Measurements from ENCODE around the gene EXOC2. TPM values are rescaled to one million over a fixed set of nuclear protein-coding genes. Genes with fewer than 3 reads are reported as not detected.

The EXOC2 gene
- total RNA-seq, 4 donors from 2014 or later = 7.6 to 22.5 (median 20.2) TPM

DNA sequence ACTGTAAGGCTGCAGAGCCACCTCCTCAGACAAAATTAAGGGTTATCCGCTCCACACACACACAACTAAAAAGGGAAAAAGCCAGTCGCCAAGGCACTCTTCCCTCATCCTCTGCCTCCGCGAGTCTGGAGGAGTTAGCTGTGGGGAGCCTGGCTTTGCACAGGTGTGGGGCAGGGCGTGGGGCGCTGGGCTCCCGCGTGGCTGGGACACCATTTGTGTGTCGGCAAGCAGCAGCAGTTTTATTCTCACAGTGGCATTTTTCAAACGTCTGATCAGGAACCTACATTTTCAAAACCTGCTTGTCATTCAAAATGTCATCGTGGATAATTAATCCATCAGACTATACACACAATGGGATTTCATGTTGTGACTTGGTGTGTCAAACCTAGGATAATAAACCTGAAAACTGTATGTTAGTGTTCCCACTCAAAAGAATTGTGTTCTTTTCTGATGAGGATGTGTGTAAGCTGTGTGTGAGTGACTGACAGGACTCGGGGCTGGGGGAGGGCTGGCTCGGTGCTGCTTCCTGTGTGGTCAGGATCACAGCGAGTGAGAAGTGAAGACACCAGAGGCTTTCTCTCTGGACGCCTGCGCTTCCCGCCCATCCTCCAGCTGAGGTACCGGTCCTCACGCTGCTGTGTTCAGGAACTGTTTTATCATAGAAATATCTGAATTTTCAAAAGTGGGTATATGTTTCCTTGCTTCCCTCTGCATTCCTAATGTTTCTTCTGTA, 218.3 kb downstream of the EXOC2 start:
- Histone ChIP-seq H3K27ac (no peak overlapping the region), H3K9me3 (no peaks in the 10 kb centered on the region), H3K27me3 (peaks cover 3% of the 10 kb centered on the region), H3K4me3 (no peak overlapping the region), H3K36me3 (no peaks in the 10 kb centered on the region), H3K4me1 (no peaks in the 10 kb centered on the region)
- TF ChIP-seq POLR2A (IDR thresholded peaks at IDR 0.05) (no peak), CTCF (IDR thresholded peaks at IDR 0.05) (no peak), EP300 (IDR thresholded peaks at IDR 0.05; ENCODE audit: low read depth) (no peak), POLR2AphosphoS5 (IDR thresholded peaks at IDR 0.05) (no peak)
- in situ Hi-C loops (cut with MboI; ENCODE audit: low pct_ligation_motif_present in 1 of 4, low pct_unique_long_range_greater_than_20kb in 1 of 4, low sequenced_read_pairs in 3 of 4) (no loop called here), intact Hi-C loops (cut with DNase I; ENCODE audit: low total_unique reads) (no loop called here)
- DNase-seq = peak; percentile 62
- WGBS, 2 donors (ENCODE audit: low coverage in 1 of 2) = 49 to 60% methylated on average over 11 to 19 of the region's 19 CpGs

GRCh38 chr6:473768-474452, 219.0 kb downstream of the EXOC2 start:
- H3K4me1 ChIP-seq = no peaks in the 10 kb centered on the region
- H3K4me3 ChIP-seq = no peak overlapping the region
- intact Hi-C loops (cut with DNase I; ENCODE audit: low total_unique reads) (no loop called here), in situ Hi-C loops (cut with MboI; ENCODE audit: low pct_ligation_motif_present in 1 of 4, low pct_unique_long_range_greater_than_20kb in 1 of 4, low sequenced_read_pairs in 3 of 4) (no loop called here)
- TF ChIP-seq CTCF (IDR thresholded peaks at IDR 0.05) = no peak
- TF ChIP-seq EP300 (IDR thresholded peaks at IDR 0.05; ENCODE audit: low read depth) = no peak
- TF ChIP-seq POLR2AphosphoS5 (IDR thresholded peaks at IDR 0.05) = no peak
- TF ChIP-seq POLR2A (IDR thresholded peaks at IDR 0.05) = no peak
- peaks cover 3% of the 10 kb centered on the region for H3K27me3 ChIP-seq
- no peak overlapping the region for H3K27ac ChIP-seq
- DNase-seq = no peak
- WGBS, 2 donors (ENCODE audit: low coverage in 1 of 2) = 86 to 89% methylated on average over 9 to 26 of the region's 27 CpGs
- H3K36me3 ChIP-seq = no peaks in the 10 kb centered on the region
- no peaks in the 10 kb centered on the region for H3K9me3 ChIP-seq

DNA sequence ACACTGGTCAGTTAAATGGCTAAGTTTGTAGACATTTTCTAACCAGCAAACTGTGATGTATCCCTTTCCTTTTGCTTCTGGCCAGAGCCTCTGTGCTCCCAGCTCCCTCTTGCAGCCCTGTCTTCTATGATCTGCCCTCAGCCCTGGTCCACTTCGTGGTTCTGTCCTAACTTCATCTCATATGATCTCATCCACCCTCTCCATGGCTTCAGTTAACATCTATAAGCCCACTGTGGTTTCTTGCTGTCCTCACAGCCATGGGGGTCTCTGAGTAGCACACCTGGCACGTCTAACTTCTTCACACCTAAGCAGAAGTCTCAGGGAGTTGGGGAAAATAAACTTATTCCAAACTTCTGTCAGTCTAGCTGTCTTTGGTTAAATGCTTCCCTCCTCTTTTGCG, 219.6 kb downstream of the EXOC2 start:
- 78 to 100% methylated on average over 1 to 3 of the region's 3 CpGs for WGBS, 2 donors (ENCODE audit: low coverage in 1 of 2)
- no peaks in the 10 kb centered on the region for H3K4me1 ChIP-seq
- H3K4me3 ChIP-seq = no peak overlapping the region
- no peaks in the 10 kb centered on the region for H3K36me3 ChIP-seq
- TF ChIP-seq POLR2A (IDR thresholded peaks at IDR 0.05) (no peak), POLR2AphosphoS5 (IDR thresholded peaks at IDR 0.05) (no peak), CTCF (IDR thresholded peaks at IDR 0.05) (no peak), EP300 (IDR thresholded peaks at IDR 0.05; ENCODE audit: low read depth) (no peak)
- in situ Hi-C loops (cut with MboI; ENCODE audit: low pct_ligation_motif_present in 1 of 4, low pct_unique_long_range_greater_than_20kb in 1 of 4, low sequenced_read_pairs in 3 of 4) (no loop called here), intact Hi-C loops (cut with DNase I; ENCODE audit: low total_unique reads) (no loop called here)
- H3K9me3 ChIP-seq = no peaks in the 10 kb centered on the region
- DNase-seq = no peak
- no peak overlapping the region for H3K27ac ChIP-seq
- peaks cover 3% of the 10 kb centered on the region for H3K27me3 ChIP-seq

DNA sequence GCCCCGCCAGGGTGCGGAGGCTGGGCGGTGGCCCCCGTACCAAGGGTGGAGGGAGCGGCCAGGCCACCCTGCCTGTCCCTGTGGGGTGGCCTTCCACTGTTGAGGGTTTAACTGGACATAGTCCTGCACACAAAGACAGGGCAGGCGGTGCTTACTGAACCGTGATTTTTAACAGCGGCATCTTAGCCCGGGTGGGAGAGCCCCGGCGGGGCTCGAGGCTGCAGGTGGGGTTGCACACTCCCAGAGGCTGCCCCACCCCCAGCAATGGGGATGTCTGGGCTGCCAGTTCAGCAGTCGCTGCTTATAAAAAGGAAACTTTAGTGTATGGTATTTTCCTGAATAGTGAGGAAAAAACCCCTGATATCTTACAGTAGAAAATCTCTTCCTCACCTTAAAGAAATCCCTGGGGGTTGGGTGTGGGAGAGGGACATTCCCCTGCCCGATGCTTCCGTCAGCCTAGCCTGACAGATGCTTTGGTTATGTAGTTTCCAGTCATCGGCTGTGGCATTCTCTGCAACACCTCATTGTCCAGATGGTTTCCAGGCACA, 222.0 kb downstream of the EXOC2 start:
- Histone ChIP-seq H3K36me3 (no peaks in the 10 kb centered on the region), H3K9me3 (no peaks in the 10 kb centered on the region), H3K4me1 (no peaks in the 10 kb centered on the region), H3K27ac (no peak overlapping the region), H3K4me3 (no peak overlapping the region), H3K27me3 (peaks cover 3% of the 10 kb centered on the region)
- TF ChIP-seq POLR2AphosphoS5 (IDR thresholded peaks at IDR 0.05) = no peak
- intact Hi-C loops (cut with DNase I; ENCODE audit: low total_unique reads) (no loop called here), in situ Hi-C loops (cut with MboI; ENCODE audit: low pct_ligation_motif_present in 1 of 4, low pct_unique_long_range_greater_than_20kb in 1 of 4, low sequenced_read_pairs in 3 of 4) (no loop called here)
- DNase-seq = no peak
- whole genome bisulfite sequencing, 2 donors (ENCODE audit: low coverage in 1 of 2) = 70 to 81% methylated on average over 3 to 16 of the region's 16 CpGs

Measured in transverse colon (tissue), 4 donors.